Measurements from ENCODE around the gene DDX41. TPM values are rescaled to one million over a fixed set of nuclear protein-coding genes. Genes with fewer than 3 reads are reported as not detected.
A peak's percentile ranks its signal among the peaks of the same experiment; 100 is the strongest.
"Not testable (repeated sequence)": the region's sequence is repeated elsewhere in the genome, so short reads cannot be mapped to it uniquely, and the experiment has no call there.

Gene DDX41
- polyA plus RNA-seq (ENCODE audit: insufficient read length in 4 of 4), result 100 to 1,000 TPM in 1 of 4 donors, 10 to 100 TPM in 3; 67.0 to 105 (median 88.9) TPM

DNA sequence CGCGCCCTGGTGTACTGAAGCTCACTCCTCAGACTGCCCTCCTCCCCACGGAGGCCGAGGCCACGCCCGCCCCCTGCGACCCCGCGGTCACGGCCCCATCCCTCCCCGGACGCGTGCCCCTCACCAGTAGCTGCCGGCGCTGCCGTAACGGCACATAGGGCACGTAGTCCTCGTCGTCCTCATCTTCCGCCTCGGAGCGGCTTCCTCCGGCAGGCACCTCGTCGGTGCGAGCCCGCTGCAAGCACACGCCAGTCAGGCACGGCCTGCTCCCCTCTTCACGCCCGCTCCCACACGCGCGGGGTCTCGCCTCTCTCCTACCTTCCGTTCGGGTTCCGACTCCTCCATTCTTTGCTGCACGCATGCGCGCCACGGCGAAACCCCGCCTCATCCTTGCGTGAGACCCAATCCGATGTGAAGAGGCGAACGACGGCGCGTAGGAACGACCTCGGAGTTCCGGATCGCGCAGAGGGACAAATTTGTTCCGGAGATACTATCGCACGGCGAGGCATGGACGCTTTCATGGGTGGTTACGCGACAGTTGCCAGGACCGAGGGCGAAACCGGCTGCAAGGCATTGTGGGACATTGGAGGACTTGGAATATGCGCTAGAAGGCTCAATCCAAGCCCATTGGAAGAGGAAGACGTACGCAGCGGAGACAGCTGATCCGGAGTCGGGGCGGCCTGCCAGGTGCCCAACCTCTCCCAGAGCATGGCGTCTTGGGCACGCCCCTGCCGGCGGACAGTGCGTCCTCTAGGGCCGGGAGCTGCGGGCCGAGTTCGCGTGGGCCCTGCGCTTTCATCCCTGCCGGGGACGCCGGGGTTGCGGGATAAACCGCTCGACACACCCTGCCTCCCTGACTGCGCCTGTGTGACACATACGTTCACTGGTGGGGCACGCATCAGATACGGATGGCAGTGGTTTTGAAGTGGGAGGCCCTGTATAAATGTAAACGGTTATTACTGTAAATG lies at the start of gene DDX41:
Gene DDX41, minus strand, starts transcription at position 361 of the 968 bp plus-strand sequence. Its CDS starts 16 bp downstream, at position 345.
- peak; percentile 95 to 98 (median 97) for DNase-seq (ENCODE audit: low read depth in 4 of 4, low spot score in 3 of 4)

DNA sequence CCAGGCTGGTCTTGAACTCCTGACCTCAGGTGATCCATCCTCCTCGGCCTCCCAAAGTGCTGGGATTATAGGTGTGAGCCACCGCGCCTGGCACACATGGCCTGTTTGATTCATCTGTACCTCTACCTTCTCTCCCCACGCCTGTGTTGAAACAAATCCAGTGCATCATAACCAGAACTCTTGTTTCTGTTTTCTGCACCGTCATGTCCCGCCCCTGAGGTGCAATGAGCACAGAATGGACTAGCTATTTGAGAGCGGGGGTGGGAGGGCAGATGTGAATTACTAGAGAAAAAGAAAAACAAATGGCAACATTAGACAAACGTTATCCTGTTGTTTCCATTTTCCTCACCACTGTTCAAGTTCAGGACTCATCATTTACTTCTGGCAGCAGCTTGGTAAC lies 48.3 kb upstream of the DDX41 start:
- DNase-seq (ENCODE audit: low read depth in 4 of 4, low spot score in 3 of 4), result no peak

DNA sequence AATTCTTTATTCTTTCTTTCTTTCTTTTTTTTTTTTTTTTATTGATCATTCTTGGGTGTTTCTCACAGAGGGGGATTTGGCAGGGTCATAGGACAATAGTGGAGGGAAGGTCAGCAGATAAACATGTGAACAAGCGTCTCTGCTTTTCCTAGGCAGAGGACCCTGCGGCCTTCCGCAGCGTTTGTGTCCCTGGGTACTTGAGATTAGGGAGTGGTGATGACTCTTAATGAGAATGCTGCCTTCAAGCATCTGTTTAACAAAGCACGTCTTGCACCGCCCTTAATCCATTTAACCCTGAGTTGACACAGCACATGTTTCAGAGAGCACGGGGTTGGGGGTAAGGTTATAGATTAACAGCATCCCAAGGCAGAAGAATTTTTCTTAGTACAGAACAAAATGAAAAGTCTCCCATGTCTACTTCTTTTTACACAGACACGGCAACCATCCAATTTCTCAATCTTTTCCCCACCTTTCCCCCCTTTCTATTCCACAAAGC lies 42.7 kb upstream of the DDX41 start:
- DNase-seq (ENCODE audit: low read depth in 4 of 4, low spot score in 3 of 4), result not testable (repeated sequence)

DNA sequence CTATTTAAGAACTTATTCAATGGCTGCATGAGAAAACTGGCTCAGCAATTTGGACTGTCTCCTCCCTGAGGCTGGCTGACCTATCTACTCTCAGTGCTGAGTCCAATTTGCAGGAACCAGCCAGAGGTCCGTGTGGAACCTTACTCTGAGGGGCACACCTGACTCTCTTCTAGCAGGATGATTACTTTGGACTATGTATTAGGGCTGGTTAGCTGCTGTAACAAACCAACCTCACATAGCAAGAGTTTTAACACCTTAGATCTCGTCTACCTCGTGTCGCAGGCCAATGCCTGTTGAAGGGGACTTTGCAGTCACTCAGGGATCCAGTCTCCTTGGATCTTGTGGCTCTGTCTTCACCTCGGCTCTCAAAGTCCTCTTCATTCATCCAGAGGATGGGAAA lies 41.0 kb upstream of the DDX41 start:
- DNase-seq (ENCODE audit: low read depth in 4 of 4, low spot score in 3 of 4), result no peak

DNA sequence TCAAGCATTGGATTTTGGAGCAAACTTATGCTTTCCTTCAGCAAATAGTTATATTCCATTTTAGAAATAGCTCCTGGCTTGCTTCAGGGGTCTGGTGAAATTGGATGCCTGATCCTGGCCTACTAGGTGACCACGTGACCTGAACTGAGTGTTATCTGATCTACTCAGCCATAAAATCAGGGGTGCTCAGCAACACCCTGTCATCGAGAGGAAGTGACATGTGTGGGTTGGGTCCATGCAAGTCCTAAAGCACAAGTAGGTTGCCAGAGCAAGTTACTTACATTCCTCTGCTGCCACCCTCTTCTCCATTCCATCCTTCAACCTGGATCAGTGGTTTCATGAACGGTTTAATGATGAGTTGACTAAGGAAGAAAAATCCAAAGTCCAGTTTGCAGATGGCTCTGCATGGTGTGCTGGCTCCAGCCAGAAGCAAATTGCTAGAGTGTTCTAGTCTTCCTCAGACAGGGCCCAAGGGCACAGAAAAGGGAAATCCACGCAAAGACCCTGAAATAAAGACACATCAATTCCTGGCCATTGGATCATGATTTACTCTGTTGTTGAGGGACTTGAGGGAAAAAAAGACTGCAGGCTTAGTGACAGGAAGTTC lies 40.4 kb upstream of the DDX41 start:
- no peak for DNase-seq (ENCODE audit: low read depth in 4 of 4, low spot score in 3 of 4)

DNA sequence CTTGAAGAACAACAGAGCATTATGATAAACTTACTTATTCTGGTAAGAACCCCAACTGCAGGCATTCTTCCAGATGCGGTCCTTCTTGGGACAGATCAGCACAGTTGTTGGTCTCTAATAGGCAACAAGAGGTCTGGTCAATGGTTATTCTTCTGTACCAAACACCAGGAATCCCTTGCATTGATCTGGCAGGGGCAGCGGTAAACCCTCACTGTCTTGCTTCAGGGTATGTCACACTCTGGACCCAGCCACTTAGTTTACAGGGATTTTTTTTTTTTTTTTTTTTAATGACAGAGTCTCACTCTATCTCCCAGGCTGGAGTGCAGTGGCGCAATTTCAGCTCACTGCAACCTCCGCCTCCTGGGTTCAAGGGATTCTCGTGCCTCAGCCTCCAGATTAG lies 38.9 kb upstream of the DDX41 start:
- no peak for DNase-seq (ENCODE audit: low read depth in 4 of 4, low spot score in 3 of 4)

DNA sequence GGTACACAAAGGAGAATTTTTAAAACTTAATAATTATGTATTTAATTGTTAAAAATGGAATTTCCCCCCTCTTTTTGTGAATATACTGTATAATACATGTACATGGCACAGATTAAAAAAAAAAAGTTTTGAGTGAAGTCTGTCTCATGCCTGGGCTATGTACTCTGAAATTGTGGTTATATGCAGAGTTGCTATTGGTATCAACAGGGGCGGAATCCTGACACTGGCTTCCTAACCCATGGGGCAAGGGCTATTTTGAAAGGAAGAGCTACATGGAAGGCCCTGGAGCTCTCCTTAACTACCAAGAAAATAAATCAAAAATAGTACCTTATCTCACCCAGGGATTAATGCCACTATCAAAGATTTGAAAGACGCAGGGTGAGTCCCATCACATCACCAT lies 38.5 kb upstream of the DDX41 start:
- no peak for DNase-seq (ENCODE audit: low read depth in 4 of 4, low spot score in 3 of 4)

DNA sequence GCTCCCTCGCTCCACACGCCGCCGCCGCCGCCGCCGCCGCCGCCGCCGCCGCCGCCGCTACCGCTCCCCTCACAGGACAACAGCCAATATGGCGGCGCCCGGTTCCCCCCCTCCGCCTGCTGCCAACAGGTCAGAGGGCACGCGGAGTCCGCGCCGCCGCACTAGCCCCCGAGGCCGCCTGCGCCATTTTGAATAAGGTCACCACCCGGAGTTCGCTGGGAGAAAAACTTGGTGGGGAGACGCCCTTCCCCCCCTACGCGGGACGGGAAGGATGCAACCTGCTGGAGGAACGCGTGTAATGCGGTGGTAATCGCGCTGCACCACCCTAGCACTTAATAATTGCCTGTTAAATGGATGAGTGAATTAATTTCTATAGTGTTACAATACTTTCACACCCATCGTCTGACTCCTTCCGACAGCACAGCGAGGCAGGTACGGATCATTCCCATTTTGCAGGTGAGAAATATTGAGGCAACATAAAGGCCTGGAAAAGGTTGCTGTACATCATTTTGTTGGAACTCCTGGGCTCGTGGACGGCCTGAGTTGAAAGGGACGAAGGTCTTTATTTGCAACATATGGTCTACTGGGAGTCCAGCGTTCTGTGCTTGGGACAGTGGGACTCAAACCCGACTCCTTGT lies 37.8 kb upstream of the DDX41 start, which contains the start of gene FAM193B:
Gene FAM193B, minus strand, starts transcription at position 90 of the 638 bp plus-strand sequence. CDS start 105 bp downstream, outside the sequence.
- peak; percentile 70 to 82 (median 74) for DNase-seq (ENCODE audit: low read depth in 4 of 4, low spot score in 3 of 4)

DNA sequence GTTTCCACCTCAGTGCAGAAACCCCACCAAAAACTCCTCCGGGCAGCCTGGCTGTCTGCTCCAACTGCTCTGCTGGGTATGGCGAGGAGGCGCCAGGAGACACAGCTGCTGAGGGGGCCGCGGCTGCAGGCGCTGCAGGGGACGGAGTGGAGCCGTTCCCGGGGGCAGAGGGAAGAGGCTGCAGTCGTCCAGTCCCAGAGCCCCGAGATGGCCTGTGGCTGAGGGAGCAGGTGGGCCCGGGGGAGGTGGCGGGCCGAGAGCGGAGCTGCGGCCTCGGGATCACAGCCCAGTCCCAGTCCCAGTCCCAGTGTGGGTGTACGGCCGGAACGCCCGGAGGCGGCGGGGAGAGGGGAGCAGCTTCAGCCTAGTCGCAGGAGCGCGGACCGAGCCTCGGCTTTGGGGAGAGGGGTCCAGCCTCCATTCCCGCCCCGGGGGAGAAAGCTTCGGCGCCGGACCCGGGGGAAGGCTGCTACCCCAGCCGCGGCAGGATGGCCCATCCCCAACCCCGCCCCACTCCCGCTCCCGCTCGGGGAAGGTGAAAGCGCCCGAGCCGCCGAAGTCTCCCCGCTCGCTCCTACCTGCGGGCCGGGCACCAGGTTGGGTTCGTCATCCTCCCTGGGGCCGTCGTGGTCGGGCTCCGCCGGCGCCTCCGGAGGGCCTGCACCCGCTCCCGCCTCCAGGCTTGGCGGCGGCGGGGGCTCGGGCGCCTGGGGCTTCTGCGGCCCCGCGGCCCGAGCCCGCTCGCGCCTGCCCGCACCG lies 37.1 kb upstream of the DDX41 start:
- DNase-seq (ENCODE audit: low read depth in 4 of 4, low spot score in 3 of 4), result no peak

DNA sequence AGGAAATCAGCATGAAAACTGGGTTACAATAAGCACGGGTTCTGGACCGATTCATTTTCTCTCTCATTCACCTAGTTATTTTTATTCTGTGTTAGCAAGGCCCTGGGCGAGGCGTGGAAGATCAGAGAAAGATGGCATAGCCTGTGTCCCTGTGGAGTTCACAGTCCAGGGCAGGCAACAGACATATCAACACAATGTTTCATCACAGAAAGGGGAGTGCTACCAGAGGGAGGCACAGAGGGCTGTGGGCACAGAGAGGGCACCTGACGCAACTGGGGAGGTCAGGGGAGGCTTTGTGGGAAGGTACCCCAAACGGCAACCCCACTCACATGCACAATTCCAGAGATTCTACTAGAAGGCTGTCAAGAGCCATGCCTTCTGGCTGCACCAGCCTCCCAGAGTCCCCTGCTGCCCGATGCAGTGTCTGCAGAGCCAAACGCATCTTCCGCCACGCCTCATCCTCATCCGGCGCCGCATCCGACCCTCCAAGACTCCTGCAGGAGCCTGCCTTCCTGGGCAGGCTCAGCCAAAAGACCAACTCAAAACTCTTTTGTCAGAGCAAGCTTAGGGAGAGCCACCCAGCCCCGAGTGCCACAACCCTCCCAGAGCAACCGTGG lies 36.2 kb upstream of the DDX41 start:
- no peak for DNase-seq (ENCODE audit: low read depth in 4 of 4, low spot score in 3 of 4)

DNA sequence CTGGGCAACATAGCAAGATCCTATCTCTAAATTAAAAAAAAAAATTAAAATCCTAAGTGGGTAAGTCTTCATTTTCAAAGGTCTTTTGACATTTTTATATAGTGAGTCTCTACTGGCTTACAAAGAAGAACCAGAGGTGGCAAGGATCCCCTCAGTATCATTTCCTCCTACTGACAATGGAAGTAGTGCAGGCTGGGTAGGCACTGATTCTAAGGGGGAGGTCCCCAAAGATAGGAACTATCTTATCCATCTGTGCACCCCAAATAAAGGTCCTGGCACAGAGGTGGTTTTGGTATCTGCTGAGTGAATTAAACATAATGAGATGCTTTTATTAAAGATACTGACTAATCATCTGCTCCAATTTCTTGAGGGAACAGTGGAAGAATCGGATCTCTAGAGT lies 33.4 kb upstream of the DDX41 start:
- no peak for DNase-seq (ENCODE audit: low read depth in 4 of 4, low spot score in 3 of 4)

DNA sequence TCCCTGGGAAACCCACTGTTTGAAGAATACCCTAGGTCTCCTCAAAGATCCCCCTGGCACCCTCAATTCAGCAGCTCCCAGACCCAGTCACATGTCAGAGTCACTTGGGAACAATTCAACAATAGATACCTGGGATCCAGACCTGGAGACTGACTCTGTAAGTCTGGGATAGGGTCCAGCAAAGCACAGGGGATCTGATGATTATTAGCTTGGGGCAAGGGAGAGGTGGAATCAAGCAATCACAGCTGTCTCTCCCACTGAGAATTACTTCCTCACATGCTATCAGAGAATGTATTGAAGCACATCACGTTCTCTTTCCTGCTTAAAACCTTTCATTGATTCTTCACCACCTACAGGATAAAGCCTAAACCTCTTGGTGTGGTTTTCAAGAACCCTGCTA lies 31.7 kb upstream of the DDX41 start:
- DNase-seq (ENCODE audit: low read depth in 4 of 4, low spot score in 3 of 4), result no peak

DNA sequence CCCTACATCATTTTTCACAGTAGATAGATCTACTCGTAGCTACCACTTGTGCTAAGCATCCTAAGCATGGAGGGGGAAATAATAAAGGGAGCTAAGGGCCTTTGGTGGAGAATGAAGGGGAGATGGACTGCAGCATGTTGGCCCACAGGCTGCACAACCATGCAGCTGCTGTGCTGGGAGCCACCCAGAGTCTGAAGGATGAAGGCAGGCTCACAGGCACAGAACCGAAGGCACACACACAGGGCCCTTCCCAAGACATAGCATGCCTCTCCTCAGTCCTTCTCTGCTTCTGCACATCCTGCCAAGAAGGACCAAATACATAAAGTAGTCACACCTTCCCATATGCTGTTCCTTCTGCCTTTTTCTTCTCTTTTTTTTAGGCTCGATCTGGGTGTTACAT lies 31.0 kb upstream of the DDX41 start:
- no peak for DNase-seq (ENCODE audit: low read depth in 4 of 4, low spot score in 3 of 4)

DNA sequence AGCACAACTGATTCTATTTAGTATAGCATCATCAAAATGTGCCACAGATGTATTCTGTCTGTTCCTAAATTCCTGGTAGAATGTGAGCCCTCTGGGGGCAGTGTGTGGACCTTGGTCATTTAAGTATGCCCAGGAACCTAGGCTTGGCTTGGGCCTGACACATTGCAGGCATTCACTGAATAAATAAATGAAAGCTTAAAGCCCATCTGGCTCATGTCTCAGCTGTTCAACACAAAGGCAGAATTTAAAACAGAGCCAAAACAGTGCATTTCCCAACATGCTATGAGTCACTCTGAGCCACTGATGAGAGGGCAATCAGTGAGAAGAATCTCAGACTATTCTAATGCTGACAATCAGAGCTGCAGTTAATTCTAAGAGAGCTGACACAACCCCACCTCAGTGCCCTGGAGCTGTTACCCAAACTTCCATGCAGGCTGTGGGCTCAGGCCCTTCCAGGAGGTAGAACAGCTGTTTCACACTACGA lies 29.5 kb upstream of the DDX41 start:
- no peak for DNase-seq (ENCODE audit: low read depth in 4 of 4, low spot score in 3 of 4)

DNA sequence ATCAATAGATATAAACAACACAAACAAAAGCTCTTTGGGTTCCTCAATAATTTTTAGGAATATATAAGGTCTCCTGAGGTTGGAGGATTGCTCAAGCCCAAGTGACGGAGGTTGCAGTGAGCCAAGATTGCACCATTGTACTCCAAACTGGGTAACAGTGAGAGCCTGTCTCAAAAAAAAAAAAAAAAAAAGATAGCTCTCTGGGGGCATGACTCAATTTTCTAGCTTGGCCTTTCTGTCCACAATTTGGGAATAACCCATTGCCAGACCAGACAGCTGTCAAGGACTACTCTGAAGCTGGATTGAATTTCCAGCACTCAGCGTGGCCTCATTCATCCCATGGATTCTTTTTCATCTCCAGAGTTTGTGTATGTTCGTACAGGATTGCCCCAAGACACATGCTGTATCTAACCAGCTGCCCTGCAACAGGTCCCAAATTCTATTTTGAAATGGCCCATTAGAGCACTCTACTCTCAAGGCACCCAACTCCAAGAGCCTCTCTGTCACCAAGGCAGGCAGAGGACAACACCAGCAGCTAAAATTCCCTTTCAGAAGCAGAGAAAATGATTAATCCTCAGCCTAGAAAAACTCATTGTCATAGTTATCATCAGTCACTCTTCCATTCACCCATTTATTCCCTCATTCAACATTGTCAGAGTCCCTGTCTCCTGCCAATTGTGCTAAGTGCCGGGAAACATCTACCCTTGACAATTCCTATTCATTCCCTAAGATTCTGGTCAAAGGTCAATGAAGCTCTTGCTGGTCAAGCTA lies 28.9 kb upstream of the DDX41 start:
- DNase-seq (ENCODE audit: low read depth in 4 of 4, low spot score in 3 of 4), result no peak

DNA sequence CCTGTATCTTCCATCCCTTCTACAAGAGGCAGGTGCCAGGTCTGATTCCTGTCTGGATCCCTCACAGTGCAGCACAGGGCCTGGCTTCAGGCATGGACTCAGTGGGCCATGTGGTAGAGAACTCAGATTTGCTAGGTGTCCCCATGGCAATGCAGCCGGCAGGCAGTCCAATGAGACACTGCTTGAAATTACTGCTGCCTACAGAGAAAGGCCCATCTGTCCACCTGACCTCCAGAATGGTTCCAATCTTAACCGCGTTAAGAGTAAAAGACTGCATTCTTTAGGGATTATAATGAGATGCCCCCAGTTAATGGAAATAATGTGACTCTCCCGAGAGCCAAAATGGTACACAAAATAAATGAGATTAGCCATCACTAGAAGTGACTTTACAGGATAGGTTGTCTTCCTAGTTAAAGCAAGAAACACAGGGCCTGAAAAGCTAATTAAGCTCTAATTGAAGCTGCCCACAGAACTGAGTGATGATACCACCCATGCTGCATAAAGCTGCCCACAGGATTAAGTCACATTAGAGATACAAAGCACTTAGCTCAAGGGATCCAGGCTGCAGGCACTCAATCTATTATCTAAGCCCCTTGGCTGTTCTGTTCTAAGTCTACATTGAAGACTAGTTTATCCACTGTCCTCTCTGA lies 26.2 kb upstream of the DDX41 start:
- DNase-seq (ENCODE audit: low read depth in 4 of 4, low spot score in 3 of 4), result no peak

DNA sequence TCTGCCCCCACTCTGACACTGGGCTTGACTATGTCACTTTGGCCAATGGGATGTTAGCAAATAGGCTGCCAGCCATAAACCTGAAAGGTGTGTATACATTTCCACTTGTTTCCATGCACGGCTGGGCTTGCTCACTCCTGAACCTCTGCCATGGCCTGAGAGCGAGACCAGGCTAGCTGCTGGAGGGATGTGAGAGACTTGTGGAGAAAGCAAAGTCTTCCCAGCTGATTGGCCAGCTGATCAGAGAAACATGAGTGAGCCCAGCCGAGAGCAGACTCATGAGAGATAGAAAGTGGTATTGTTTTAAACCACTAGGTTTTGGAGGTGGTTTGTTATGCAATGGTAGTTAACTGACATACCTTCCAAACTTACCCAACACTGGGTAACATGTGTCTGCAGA lies 23.7 kb upstream of the DDX41 start:
- no peak for DNase-seq (ENCODE audit: low read depth in 4 of 4, low spot score in 3 of 4)

DNA sequence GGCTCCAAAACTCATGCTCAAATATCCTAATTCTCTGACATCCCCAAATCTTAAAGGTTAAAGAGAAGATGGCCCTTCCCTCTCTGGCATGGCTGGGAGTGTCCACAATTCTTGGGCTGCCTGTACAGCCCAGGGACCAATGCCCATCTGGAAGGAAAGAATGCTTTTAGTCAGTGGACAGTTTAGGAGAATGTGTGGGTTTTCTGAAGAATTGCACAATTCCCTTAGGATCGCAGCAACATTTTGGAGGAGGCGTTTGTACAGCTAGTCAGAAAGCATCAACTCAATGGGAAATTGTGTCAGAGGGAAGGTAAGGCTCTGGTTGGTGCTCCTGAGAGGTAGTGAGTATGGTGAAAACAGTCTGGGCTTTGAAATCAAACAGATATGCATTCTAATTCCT lies 22.6 kb upstream of the DDX41 start:
- DNase-seq (ENCODE audit: low read depth in 4 of 4, low spot score in 3 of 4), result no peak

DNA sequence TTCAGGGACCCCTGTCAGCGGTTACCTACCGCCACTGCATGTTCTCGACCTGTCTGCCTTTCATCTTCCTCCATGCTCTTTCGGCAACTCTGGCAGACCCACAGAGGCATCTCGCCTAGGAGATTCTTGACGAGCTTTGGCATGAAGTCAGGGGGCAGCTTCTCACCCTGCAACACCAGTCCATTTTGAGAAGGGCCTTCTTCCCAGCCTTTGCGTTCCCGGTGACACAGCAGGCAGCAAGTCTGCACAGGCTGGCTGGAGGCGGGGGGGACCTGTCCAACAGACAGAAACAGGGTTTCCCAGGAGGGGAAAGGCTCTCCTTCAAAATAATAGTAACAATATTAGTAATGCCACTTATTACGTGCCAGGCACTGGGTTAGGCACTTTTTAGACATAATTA lies 22.1 kb upstream of the DDX41 start:
- no peak for DNase-seq (ENCODE audit: low read depth in 4 of 4, low spot score in 3 of 4)
